ENCODE measurements around the gene JAM2.
A peak's percentile ranks its signal among the peaks of the same experiment; 100 is the strongest.
"Not testable (repeated sequence)": the region's sequence is repeated elsewhere in the genome, so short reads cannot be mapped to it uniquely, and the experiment has no call there.

Gene JAM2

DNA sequence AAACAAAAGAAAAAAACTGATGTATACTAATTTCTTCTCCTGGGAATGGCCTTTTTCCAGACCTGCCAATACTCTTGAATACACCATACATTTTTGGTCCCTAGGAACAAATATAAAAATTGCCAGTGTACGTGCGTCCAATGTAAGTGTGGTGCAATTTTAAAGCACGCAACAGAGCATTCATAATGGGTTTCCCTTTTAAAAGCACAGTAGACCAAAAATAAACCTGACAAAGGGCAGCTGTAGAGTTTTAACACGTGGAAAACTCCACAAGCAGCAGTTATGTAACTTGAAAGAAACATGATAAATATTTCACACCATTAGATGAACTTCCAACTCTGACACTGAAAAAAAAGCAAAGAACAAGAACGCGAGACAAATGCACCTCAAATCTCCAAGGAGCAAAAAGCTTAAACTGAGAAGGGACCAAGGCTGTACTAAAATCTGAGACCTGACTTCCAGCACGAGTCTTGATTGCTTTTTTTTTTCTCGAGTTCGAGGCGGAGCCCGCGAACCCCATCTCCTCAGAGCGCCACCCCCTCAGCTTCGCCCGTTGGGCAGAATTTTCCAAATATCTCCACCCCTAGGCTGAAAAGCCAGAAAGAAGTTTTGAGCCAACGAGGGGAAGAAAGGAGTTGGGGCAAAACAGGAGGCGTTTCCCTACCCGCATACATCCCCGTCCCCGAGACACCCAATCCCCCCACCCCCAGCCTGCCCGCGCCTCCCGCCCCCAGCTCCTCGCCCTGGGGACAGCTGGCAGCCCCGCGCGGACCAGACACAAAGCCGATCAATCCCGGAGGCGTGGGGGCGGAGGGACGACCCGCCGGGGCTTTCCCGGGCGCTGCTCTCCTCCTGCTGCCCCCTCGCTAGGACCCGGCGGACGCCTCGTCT is at the start of gene JAM2:
TSS of gene JAM2 (plus strand) at position 599 of the 891 bp plus-strand sequence. CDS start 564 bp downstream, outside the sequence.
- DNase-seq (ENCODE audit: low read depth): no peak

GRCh38 chr21:25589887-25590286 is 49.2 kb upstream of the JAM2 start:
- no peak for DNase-seq (ENCODE audit: low read depth)

GRCh38 chr21:25607151-25608043 is 31.7 kb upstream of the JAM2 start, which contains the start of gene MRPL39:
Gene MRPL39 (minus strand): TSS chr21:25607481. CDS start chr21:25607475, 6 bp downstream.
- peak; percentile 45 for DNase-seq (ENCODE audit: low read depth)

DNA sequence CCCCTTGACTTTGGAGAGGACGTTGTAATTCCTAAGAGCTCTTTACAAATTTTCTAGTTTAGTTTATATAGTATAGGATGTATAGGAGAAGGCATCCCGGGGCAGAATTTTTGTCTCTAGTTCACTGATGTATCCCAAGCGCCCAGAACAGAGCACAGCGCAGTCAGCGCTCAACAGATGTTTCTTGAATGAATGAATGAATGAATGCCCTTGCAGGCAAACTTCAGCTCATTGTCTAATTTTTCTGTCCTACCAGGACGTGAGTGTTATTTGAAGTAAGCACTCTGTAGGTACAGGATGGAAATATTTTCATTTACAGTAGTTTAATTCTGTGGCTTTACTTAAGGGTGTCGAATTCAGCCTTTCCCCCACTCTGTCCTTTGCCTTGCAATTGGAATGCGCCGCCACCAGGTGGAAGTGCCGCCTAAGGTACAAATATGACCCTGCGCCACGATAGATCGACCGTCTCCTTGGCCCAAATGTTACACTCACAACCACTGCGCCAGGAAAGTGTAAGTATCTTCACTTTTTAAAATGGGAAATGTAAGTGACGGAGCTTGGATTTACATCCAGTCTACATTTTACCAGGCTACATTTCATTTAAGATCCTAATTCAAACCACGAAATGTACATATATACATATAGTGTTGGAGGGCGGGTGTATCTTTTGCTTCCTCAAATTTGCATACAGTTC is 30.9 kb upstream of the JAM2 start:
- peak; percentile 22 for DNase-seq (ENCODE audit: low read depth)

- DNase-seq (ENCODE audit: low read depth): no peak
These were observed 24.6 kb upstream of the JAM2 start for GRCh38 chr21:25614441-25614840.

- DNase-seq (ENCODE audit: low read depth): no peak
These were observed 23.2 kb upstream of the JAM2 start for GRCh38 chr21:25615880-25616279.

- no peak for DNase-seq (ENCODE audit: low read depth)
These were observed 19.9 kb upstream of the JAM2 start for GRCh38 chr21:25619198-25619597.

DNA sequence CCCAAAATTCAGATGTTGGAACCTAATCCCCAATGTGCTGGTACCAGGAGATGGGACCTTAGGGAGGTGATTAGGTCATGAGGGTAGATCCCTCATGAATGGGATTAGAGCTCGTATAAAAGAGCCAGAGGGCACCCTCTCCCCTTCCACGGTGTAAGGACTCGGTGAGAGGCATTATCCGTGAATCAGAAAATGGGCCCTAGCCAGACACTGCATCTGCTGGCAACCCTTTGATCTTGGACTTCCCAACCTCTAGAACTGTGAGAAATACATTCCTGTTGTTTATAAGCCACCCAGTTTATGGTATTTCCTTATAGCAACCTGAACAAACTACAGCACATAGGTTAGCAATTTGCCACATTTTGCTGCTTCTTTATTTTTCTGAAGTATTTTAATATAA is 14.5 kb upstream of the JAM2 start:
- DNase-seq (ENCODE audit: low read depth): no peak

- DNase-seq (ENCODE audit: low read depth): no peak
These were observed 14.0 kb upstream of the JAM2 start for GRCh38 chr21:25625036-25625435.

DNA sequence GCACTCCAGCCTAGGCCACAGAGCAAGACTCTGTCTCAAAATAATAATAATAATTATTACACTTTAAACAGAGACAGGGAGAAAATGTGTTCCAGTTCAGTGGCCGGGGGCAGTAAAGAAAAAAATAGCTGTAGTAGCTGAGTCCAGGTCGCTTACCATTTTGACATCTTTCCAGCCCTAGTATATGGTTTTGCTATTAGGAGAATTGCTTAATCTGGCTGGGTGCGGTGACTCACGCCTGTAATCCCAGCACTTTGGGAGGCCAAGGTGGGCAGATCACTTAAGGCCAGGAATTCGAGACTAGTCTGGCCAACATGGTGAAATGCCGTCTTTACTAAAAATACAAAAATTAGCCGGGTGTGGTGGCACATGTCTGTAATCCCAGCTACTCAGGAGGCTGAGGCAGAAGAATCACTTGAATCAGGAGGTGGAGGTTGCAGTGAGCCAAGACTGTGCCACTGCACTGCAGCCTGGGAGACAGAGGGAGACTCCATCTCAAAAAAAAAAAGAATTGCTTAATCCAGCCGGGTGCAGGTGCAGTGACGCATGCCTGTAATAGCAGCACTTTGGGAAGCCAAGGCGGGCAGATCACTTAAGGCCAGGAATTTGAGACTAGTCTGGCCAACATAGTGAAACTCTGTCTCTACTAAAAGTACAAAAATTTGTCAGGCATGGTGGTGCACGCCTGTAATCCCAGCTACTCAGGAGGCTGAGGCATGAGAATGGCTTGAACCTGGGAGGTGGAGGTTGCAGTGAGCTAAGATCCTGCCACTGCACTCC is 13.1 kb upstream of the JAM2 start:
- not testable (repeated sequence) for DNase-seq (ENCODE audit: low read depth)

DNA sequence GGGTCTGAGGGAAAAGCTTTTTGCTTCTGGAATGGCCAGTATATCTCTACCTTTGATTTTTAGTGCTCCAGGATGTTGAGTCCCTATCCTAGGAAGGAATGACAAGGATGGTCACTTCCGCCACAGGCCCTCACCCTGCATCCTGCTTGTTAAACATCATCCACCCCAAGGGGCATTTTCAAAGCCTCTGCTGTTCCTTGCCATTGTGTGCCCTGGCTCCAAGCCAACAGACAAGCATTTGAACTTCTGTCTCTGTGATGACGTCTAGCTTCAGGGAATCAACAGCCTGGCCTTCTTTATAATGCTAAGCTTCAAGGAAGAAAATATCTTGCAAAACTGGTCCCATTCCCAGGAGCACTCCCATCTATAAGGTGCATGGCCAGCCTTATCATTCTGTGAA is 12.3 kb upstream of the JAM2 start:
- DNase-seq (ENCODE audit: low read depth): no peak

GRCh38 chr21:25632296-25632695 is 6.8 kb upstream of the JAM2 start:
- DNase-seq (ENCODE audit: low read depth): no peak

GRCh38 chr21:25635310-25635709 is 3.7 kb upstream of the JAM2 start:
- no peak for DNase-seq (ENCODE audit: low read depth)

- DNase-seq (ENCODE audit: low read depth): no peak
These were observed 2.3 kb upstream of the JAM2 start for GRCh38 chr21:25636727-25637126.

GRCh38 chr21:25637851-25638659 is 1.0 kb upstream of the JAM2 start:
- DNase-seq (ENCODE audit: low read depth): no peak

DNA sequence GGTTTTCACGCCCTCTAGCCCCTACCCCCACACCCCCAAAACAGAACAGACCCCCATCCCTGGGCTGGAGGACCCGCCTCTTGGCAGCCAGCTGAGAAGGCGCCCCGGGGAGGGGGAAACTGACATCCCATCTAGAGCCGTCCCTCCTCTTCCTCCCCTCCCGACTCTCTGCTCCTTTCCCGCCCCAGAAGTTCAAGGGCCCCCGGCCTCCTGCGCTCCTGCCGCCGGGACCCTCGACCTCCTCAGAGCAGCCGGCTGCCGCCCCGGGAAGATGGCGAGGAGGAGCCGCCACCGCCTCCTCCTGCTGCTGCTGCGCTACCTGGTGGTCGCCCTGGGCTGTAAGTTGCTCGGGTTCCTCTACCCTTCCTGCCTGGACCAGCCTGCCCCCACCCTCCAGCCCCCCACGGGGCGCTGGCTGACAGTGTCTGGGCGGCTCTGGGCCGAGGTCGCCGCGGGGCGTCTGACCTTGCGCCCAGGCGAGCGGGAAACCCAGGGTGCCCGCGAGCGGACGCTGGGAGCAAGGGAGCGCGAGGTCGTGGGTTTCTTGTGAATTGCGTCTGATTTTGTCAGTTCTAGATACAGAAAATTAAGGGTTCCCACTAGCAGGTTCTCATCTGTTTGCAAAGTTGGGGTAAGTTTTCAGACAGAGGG is 618 bp downstream of the JAM2 start:
- DNase-seq (ENCODE audit: low read depth): no peak

DNA sequence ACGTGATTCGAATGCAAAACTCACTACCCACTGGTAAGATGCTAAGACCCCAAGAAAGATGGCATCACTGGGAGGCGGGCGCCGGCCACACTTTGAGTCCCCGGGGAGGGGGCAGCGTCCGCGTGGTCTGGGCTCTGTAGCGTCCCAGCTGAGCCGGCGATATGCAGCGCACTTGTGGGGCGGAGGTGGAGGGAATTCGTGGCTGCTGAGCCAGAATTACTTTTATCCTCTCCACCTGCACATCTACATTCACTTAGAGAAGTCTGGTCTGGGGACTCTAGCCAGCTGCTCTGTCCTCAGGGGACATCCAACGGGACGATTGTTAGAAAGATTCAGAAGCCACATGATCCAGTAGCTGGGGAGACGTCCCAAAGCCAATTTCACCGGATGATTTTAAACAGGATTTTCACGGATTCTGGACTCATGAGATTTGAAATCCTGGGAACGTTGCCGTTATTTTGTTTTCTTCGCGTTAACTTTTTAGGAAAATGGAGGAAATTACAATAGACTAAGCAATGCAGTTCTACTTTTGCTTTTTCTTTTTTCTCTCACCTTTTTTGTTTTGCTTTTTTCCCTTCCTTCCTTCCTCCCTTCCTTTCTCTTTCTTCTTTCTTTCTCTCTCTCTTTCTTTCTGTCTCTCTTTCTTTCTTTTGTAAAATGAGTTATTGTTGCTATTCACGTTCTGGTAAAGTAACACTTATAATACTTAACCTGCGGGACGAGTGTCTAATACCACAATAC is 1.3 kb downstream of the JAM2 start:
- DNase-seq (ENCODE audit: low read depth): no peak

GRCh38 chr21:25640943-25641292 is 1.9 kb downstream of the JAM2 start:
- DNase-seq (ENCODE audit: low read depth): no peak

DNA sequence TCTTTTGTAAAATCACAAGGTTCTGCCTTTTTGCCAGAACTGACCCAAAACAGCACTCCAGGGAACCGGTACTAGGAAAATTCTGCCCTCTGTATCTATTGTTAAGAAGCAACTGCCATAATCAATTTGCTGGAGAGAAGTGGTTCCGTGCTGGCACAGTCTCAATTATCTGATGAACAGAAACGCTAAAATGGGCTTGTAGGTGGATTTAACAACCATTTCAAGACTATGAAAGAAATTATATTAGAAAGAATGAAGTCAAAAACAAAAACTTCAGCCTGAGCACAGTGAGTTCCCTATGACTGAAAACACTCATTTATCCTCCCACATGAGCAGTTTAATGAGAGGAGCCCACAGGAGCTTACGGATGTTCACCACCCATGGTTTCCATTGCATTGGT is 4.4 kb downstream of the JAM2 start:
- DNase-seq (ENCODE audit: low read depth): no peak
